ENCODE measurements around the gene GALE.

The GALE gene

DNA sequence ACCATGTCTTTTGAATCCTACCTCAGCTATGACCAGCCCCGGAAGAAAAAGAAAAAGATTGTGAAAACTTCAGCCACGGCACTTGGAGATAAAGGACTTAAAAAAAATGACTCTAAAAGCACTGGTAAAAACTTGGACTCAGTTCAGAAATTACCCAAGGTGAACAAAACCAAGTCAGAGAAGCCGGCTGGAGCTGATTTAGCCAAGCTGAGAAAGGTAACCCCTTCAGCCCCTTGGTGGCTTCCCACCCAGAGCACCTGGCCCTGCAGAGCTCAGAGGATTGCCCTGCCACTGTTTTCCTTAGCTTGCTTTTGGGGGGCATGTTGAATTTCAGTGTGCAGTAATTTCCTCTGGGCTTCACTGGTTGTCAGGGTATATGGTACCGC lies 48.7 kb downstream of the GALE start:
- DNase-seq (ENCODE audit: low read depth, low spot score), result no peak

GRCh38 chr1:23751050-23751814 lies 49.3 kb downstream of the GALE start:
- no peak for DNase-seq (ENCODE audit: low read depth, low spot score)

DNA sequence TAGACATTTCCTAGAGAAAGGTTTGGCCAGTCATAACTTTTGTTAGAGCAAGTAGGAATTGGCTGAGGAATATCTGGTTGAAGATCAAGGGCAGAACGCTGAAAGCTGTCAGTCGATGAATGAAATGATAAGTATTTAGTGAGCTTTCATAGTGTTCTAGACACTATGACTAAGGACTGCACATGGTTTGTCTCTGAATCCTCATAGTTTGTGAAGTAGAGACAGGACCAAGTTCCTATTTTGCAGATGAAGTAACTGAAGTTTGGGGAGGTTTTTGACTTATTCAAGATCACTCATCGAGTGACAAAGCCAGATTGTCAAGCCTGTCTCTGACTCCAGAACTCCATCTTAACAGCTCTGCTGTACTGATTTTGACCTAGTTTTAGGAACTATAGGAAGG lies 52.5 kb downstream of the GALE start:
- DNase-seq (ENCODE audit: low read depth, low spot score), result no peak

Measured in brain pericyte (primary cell).